Liver (tissue), 9 donors: ENCODE measurements around the gene PIGL. TPM values are rescaled to one million over a fixed set of nuclear protein-coding genes. Genes with fewer than 3 reads are reported as not detected.

Experiments used
- DNase-seq: peaks from one replicate; pipeline ENCODE4 v3.0.0-alpha.2; 2017; ENCODE audit warnings: low spot score
- H3K27ac ChIP-seq, 2 donors: one replicate each; pipeline ENCODE4 v1.7.0; 2013; ENCODE audit warnings: inconsistent platforms in 2 of 2, low read length in 2 of 2, control low read depth in 1 of 2, low read depth in 1 of 2, mild to moderate bottlenecking in 1 of 2
- H3K27me3 ChIP-seq, 4 donors: one replicate each; pipeline versions ENCODE4 v1.6.1 to v1.7.0; 2013; ENCODE audit warnings: low read length in 3 of 4, inconsistent platforms in 1 of 4, mild to moderate bottlenecking in 1 of 4, moderate library complexity in 1 of 4; ENCODE audit not compliant: control insufficient read depth in 4 of 4, insufficient read depth in 4 of 4
- H3K36me3 ChIP-seq, 4 donors: one replicate each; pipeline versions ENCODE4 v1.6.1 to v1.7.0; 2013; ENCODE audit warnings: low read length in 3 of 4, mild to moderate bottlenecking in 3 of 4, low read depth in 1 of 4, moderate library complexity in 1 of 4; ENCODE audit not compliant: control insufficient read depth in 4 of 4, insufficient read depth in 3 of 4
- H3K4me1 ChIP-seq, 4 donors: one replicate each; pipeline versions ENCODE4 v1.6.1 to v1.7.0; 2013; ENCODE audit warnings: low read length in 3 of 4, mild to moderate bottlenecking in 3 of 4, moderate library complexity in 1 of 4; ENCODE audit not compliant: control insufficient read depth in 4 of 4, insufficient read depth in 4 of 4
- H3K4me3 ChIP-seq, 3 donors: one replicate each; pipeline versions ENCODE4 v1.6.1 to v1.7.0; 2013; ENCODE audit warnings: low read length in 3 of 3, control low read depth in 1 of 3, low read depth in 1 of 3, mild to moderate bottlenecking in 1 of 3
- H3K9ac ChIP-seq, 2 donors: one replicate each; pipeline ENCODE4 v1.7.0; 2013; ENCODE audit warnings: low read length in 2 of 2, mild to moderate bottlenecking in 2 of 2, moderate library complexity in 2 of 2, control low read depth in 1 of 2, low read depth in 1 of 2
- H3K9me3 ChIP-seq, 4 donors: one replicate each; pipeline versions ENCODE4 v1.6.1 to v1.7.0; 2013; ENCODE audit warnings: low read length in 3 of 4; ENCODE audit not compliant: control insufficient read depth in 4 of 4
- CTCF ChIP-seq: fragments of 150-350 bp; IDR thresholded peaks from 2 replicates; pipeline ENCODE4 v1.5.1; 2017; ENCODE audit warnings: improper control_type of control experiment, low read depth, low read length; ENCODE audit not compliant: missing input control
- EGR1 ChIP-seq, 2 donors: IDR thresholded peaks; 2 replicates each; pipeline ENCODE4 v1.6.1; 2016 to 2018; ENCODE audit warnings: antibody characterized with exemption in 2 of 2, low read depth in 2 of 2
- FOXA1 ChIP-seq: IDR thresholded peaks from 2 replicates; pipeline ENCODE4 v1.6.1; 2016; ENCODE audit warnings: antibody characterized with exemption
- FOXA2 ChIP-seq: IDR thresholded peaks from 2 replicates; pipeline ENCODE4 v1.6.1; 2016; ENCODE audit warnings: antibody characterized with exemption
- GABPA ChIP-seq, 2 donors: IDR thresholded peaks in 1 of 2; conservative IDR thresholded peaks in 1 of 2; 2 replicates each; pipeline ENCODE4 v1.6.1; 2016; ENCODE audit warnings: antibody characterized with exemption in 2 of 2, mild to moderate bottlenecking in 1 of 2, moderate library complexity in 1 of 2
- HNF4A ChIP-seq, 2 donors: conservative IDR thresholded peaks; 2 replicates each; pipeline ENCODE4 v1.6.1; 2016; ENCODE audit warnings: antibody characterized with exemption in 2 of 2, mild to moderate bottlenecking in 2 of 2
- HNF4G ChIP-seq: IDR thresholded peaks from 2 replicates; pipeline ENCODE4 v1.6.1; 2016; ENCODE audit warnings: antibody characterized with exemption
- JUND ChIP-seq, 2 donors: IDR thresholded peaks; 2 replicates each; pipeline ENCODE4 v1.6.1; 2016; ENCODE audit warnings: antibody characterized with exemption in 2 of 2
- NR2F2 ChIP-seq: IDR thresholded peaks from 2 replicates; pipeline ENCODE4 v1.6.1; 2016; ENCODE audit warnings: antibody characterized with exemption
- RAD21 ChIP-seq, 2 donors: IDR thresholded peaks; 2 replicates each; pipeline ENCODE4 v1.6.1; 2016; ENCODE audit warnings: antibody characterized with exemption in 2 of 2, mild to moderate bottlenecking in 2 of 2
- REST ChIP-seq: IDR thresholded peaks from 2 replicates; pipeline ENCODE4 v1.6.1; 2016; ENCODE audit warnings: antibody characterized with exemption, mild to moderate bottlenecking
- RXRA ChIP-seq, 2 donors: IDR thresholded peaks; 2 replicates each; pipeline ENCODE4 v1.6.1; 2017 to 2018; ENCODE audit warnings: antibody characterized with exemption in 2 of 2, mild to moderate bottlenecking in 1 of 2
- SP1 ChIP-seq: IDR thresholded peaks from 2 replicates; pipeline ENCODE4 v1.6.1; 2018; ENCODE audit warnings: antibody characterized with exemption, mild to moderate bottlenecking
- TAF1 ChIP-seq: conservative IDR thresholded peaks from 2 replicates; pipeline ENCODE4 v1.6.1; 2016; ENCODE audit warnings: antibody characterized with exemption, mild to moderate bottlenecking
- YY1 ChIP-seq: IDR thresholded peaks from 2 replicates; pipeline ENCODE4 v1.6.1; 2016; ENCODE audit warnings: antibody characterized with exemption, mild to moderate bottlenecking
- ZBTB33 ChIP-seq: IDR thresholded peaks from 2 replicates; pipeline ENCODE4 v1.6.1; 2016; ENCODE audit warnings: antibody characterized with exemption
- WGBS: extraction: QIAGEN DNeasy Blood & Tissue Kit; methylation state at CpG from one replicate; pipeline ENCODE4 v1.1.7; 2013; 5-methylcytosine and 5-hydroxymethylcytosine counted together
- polyA plus RNA-seq, 2 donors: library from polyadenylated mRNA; stranded (reverse) in 1 of 2; unstranded in 1 of 2; fragments of 200-250 nt in 1 of 2; fragments of >200 nt in 1 of 2; fragmentation: Nextera tagmentation in 1 of 2; extraction: Ambion mirVana in 1 of 2; gene quantifications; one replicate each; pipeline versions ENCODE4 v1.2.1 to v1.2.3, GENCODE V29; 2013 to 2015
- total RNA-seq, 2 donors: library from RNA; depleted of rRNA; stranded (reverse); fragments of >200 nt; gene quantifications; one replicate each; pipeline ENCODE4 v1.2.3, GENCODE V29; 2014
- TF ChIP-seq, protein P1 (sequence below): IDR thresholded peaks from 2 replicates; pipeline ENCODE4 v1.6.1; 2016; ENCODE audit warnings: antibody characterized with exemption
- donor health status: healthy.
- donor health status: healthy.
- donor health status: healthy.
- donor health status: healthy.
- donor health status: healthy.

Gene PIGL
- total and polyA plus RNA-seq, 4 donors, result 6.7 to 34.7 (median 14.7) TPM

DNA sequence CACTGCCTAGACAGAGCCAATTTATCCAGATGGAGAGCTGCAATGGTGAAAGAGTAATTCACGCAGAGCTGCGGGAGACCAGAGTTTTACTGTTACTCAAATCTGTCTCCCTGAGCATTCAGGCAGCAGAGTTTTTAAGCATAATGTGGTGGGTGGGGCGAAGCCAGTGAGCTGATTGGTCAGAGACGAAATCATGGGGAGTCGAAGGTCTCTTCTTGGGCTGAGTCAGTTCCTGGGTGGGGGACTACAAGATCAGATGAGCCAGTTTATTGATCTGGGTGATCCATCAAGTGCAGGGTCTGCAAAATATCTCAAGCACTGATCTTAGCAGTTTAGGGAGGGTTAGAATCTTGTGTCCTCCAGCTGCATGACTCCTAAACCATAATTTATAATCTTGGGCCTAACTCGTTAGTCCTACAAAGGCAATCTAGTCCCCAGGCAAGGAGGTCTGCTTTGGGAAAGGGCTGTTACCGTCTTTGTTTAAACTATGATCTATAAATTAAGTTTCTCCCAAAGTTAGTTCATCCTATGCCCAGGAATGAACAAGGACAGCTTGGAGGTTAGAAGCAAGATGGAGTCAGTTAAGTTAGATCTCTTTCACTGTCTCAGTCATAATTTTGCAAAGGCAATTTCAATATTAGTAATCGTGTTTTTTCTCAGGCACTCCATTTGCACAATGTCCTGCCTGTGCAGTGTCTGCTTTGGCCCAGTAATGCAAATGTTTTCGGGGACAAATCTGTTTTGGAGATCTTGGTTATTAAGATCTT lies 27.0 kb downstream of the PIGL start:
- WGBS, result 92% methylated on average over 9 of the region's 9 CpGs
- Histone ChIP-seq H3K27ac (no peak overlapping the region), H3K9ac (no peak overlapping the region), H3K4me3 (no peak overlapping the region), H3K27me3 (no peaks in the 10 kb centered on the region), H3K4me1 (peaks cover 4 to 8% (median 5%) of the 10 kb centered on the region in 4 donors), H3K9me3 (no peaks in the 10 kb centered on the region), H3K36me3 (no peaks in the 10 kb centered on the region)
- TF ChIP-seq ZBTB33, result no peak
- TF ChIP-seq JUND (IDR thresholded peaks at IDR 0.05), result no peak
- TF ChIP-seq RAD21 (IDR thresholded peaks at IDR 0.05), result no peak
- TF ChIP-seq YY1, result no peak
- no peak for TF ChIP-seq HNF4G
- no peak for TF ChIP-seq RXRA (IDR thresholded peaks at IDR 0.05)
- TF ChIP-seq FOXA2, result no peak
- TF ChIP-seq HNF4A (conservative IDR thresholded peaks at IDR 0.05), result no peak
- TF ChIP-seq NR2F2, result no peak
- TF ChIP-seq, protein P1, sequence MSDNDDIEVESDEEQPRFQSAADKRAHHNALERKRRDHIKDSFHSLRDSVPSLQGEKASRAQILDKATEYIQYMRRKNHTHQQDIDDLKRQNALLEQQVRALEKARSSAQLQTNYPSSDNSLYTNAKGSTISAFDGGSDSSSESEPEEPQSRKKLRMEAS, result no peak
- TF ChIP-seq GABPA (IDR thresholded peaks at IDR 0.05 in 1 of 2, conservative IDR thresholded peaks at IDR 0.05 in 1 of 2), result no peak
- no peak for TF ChIP-seq FOXA1
- no peak for TF ChIP-seq REST
- TF ChIP-seq SP1, result no peak
- no peak for DNase-seq

GRCh38 chr17:16247586-16247984 lies 30.6 kb downstream of the PIGL start:
- Histone ChIP-seq H3K27me3 (no peaks in the 10 kb centered on the region), H3K4me3 (no peak overlapping the region), H3K36me3 (no peaks in the 10 kb centered on the region), H3K9ac (no peak overlapping the region), H3K9me3 (no peaks in the 10 kb centered on the region), H3K4me1 (peaks cover 3 to 8% (median 5%) of the 10 kb centered on the region in 4 donors), H3K27ac (no peak overlapping the region)
- TF ChIP-seq FOXA2, result no peak
- TF ChIP-seq HNF4G, result no peak
- TF ChIP-seq CTCF, result no peak
- no peak for TF ChIP-seq YY1
- no peak for TF ChIP-seq REST
- TF ChIP-seq TAF1, result no peak
- TF ChIP-seq JUND (IDR thresholded peaks at IDR 0.05), result no peak
- TF ChIP-seq, protein P1, result no peak
- TF ChIP-seq GABPA (IDR thresholded peaks at IDR 0.05 in 1 of 2, conservative IDR thresholded peaks at IDR 0.05 in 1 of 2), result no peak
- TF ChIP-seq EGR1 (IDR thresholded peaks at IDR 0.05; ENCODE audit: low read depth in 2 of 2), result no peak
- DNase-seq, result no peak
- 87% methylated on average over 7 of the region's 7 CpGs for WGBS
